ENCODE results near the gene ADAMTS12. TPM values are rescaled to one million over a fixed set of nuclear protein-coding genes. Genes with fewer than 3 reads are reported as not detected.

ADAMTS12 gene
- total RNA-seq, 1 donor from 2014 or later: 1.9 TPM

- DNase-seq (ENCODE audit: low spot score): no peak
These were observed 402.2 kb downstream of the ADAMTS12 start for GRCh38 chr5:33489481-33490067.

GRCh38 chr5:33488558-33489355 is 403.0 kb downstream of the ADAMTS12 start:
- DNase-seq (ENCODE audit: low spot score): no peak
- ATAC-seq: no peak

More at GRCh38 chr5:33489481-33490067, 402.2 kb downstream of the ADAMTS12 start:
- ATAC-seq: no peak

- DNase-seq (ENCODE audit: low spot score) (no peak), ATAC-seq (no peak)
These were observed 404.6 kb downstream of the ADAMTS12 start for GRCh38 chr5:33487236-33487635.

- DNase-seq (ENCODE audit: low spot score) (no peak), ATAC-seq (no peak)
These were observed 409.5 kb downstream of the ADAMTS12 start for GRCh38 chr5:33482335-33482734.

GRCh38 chr5:33480876-33481275 is 410.9 kb downstream of the ADAMTS12 start:
- ATAC-seq (no peak), DNase-seq (ENCODE audit: low spot score) (no peak)

- ATAC-seq (no peak), DNase-seq (ENCODE audit: low spot score) (no peak)
These were observed 412.5 kb downstream of the ADAMTS12 start for GRCh38 chr5:33479311-33479710.

- no peak for DNase-seq (ENCODE audit: low spot score)
- no peak for ATAC-seq
These were observed 414.0 kb downstream of the ADAMTS12 start for GRCh38 chr5:33477816-33478215.

GRCh38 chr5:33476992-33477391 is 414.8 kb downstream of the ADAMTS12 start:
- no peak for ATAC-seq
- no peak for DNase-seq (ENCODE audit: low spot score)

- no peak for DNase-seq (ENCODE audit: low spot score)
- no peak for ATAC-seq
These were observed 416.1 kb downstream of the ADAMTS12 start for GRCh38 chr5:33475706-33476105.

- ATAC-seq (no peak), DNase-seq (ENCODE audit: low spot score) (no peak)
These were observed 416.8 kb downstream of the ADAMTS12 start for GRCh38 chr5:33474931-33475499.

GRCh38 chr5:33474004-33474403 is 417.8 kb downstream of the ADAMTS12 start:
- no peak for ATAC-seq
- no peak for DNase-seq (ENCODE audit: low spot score)

Other genes starting within 250 kb of the ADAMTS12 start
- not detected for gene RXFP3, start 44.4 kb upstream of the ADAMTS12 start, total RNA-seq
- gene SLC45A2, start 92.7 kb upstream of the ADAMTS12 start, total RNA-seq: 0.48 TPM
- gene AMACR, start 116.1 kb upstream of the ADAMTS12 start, total RNA-seq: 58.0 TPM
- 1.9 TPM for gene C1QTNF3, start 151.2 kb upstream of the ADAMTS12 start, total RNA-seq